GM20431 (cell line): ENCODE measurements around the gene SLC47A1.
"Not testable (repeated sequence)": the region's sequence is repeated elsewhere in the genome, so short reads cannot be mapped to it uniquely, and the experiment has no call there.

Source experiments
- in situ Hi-C: fragments of 300-500 bp; cut with MseI, MboI; formaldehyde crosslinking; loops from one replicate; pipeline ENCODE4 v1.15.0; 2020; ENCODE audit warnings: low sequenced_read_pairs; ENCODE audit not compliant: unreplicated experiment

The SLC47A1 gene

GRCh38 chr17:19551165-19551564 is 17.5 kb downstream of the SLC47A1 start:
- in situ Hi-C loops: no loop called here

- in situ Hi-C loops: no loop called here
Observed at GRCh38 chr17:19551591-19552148, 18.0 kb downstream of the SLC47A1 start.

DNA sequence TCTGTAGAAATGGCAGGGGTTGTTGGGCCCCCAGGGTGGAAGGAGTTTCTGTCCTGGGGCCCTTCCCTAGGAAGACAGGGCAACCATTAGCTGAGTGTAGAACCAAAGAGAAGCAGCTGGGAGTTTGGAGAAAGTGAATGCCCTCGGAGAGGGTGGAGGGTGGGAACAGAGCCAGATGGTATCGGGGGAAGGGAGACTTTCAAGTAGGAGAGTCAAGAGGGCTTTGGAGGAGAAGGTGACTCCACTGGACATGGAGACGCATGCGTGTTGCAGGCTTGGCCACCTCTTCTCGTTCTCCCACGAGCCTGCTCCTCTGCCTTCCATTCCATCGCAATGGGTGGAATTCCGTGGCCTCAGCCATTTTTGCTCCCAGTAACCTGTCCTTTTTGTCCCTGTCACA is 19.4 kb downstream of the SLC47A1 start:
- in situ Hi-C loops: no loop called here

DNA sequence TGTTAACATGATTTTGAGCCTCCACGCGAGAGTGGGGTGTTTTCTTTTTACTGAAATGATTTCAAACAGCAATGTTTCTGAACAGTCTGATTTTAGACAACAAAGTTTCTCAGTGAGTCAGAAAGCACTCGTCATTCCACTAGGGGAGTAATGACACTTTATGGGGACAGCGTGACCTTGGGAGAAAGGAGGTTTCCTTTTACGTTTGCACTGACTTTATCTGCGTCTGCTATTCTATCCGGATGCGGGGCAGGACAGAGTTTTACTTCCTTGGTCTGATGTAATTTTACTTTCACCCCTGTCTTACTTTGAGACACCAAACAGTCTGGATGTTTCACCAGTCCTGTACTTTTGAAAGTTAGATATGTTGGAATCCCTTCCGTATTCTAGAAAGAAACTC is 20.7 kb downstream of the SLC47A1 start:
- in situ Hi-C loops: no loop called here

DNA sequence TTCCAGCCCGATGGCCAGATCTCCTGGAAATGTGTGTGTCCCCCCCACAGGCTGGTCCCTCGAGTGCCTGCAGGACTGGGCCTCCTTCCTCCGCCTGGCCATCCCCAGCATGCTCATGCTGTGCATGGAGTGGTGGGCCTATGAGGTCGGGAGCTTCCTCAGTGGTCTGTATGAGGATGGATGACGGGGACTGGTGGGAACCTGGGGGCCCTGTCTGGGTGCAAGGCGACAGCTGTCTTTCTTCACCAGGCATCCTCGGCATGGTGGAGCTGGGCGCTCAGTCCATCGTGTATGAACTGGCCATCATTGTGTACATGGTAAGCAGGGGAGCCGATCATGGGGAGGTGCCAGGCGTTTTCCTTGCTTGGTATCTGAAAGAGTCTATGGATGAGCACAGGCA is 22.1 kb downstream of the SLC47A1 start:
- in situ Hi-C loops: no loop called here

GRCh38 chr17:19558946-19559345 is 25.3 kb downstream of the SLC47A1 start:
- in situ Hi-C loops: no loop called here

GRCh38 chr17:19561697-19562318 is 28.2 kb downstream of the SLC47A1 start:
- in situ Hi-C loops: no loop called here

DNA sequence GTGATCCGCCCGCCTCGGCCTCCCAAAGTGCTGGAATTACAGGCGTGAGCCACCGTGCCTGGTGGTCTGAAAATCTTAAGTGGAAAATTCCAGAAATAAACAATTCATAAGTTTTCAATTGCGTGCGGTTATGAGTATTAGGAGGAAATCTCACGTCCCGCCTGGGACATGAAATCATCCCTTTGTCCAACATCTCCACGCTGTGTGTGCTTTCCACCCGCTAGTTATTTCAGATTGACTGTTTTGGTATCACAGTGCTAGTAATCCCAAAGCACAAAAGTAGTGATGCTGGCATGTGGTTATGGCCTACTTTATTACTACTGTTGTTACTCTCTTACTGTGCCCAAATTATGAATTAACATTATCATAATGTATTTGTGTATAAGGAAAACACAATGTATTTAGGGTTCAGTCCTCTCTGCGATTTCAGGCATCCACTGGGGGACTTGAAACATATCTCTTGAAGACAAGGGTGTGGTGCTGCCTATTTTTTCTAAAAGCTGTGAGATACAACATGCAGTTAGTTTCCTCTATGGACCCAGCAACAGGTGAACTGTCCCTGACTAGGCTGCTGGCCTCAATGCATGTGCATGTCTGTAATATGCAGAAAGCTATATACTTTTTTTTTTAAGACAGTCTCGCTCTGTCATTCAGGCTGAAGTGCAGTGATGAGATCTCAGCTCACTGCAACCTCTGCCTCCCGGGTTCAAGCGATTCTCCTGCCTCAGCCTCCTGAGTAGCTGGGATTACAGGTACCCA is 32.3 kb downstream of the SLC47A1 start:
- in situ Hi-C loops: no loop called here

DNA sequence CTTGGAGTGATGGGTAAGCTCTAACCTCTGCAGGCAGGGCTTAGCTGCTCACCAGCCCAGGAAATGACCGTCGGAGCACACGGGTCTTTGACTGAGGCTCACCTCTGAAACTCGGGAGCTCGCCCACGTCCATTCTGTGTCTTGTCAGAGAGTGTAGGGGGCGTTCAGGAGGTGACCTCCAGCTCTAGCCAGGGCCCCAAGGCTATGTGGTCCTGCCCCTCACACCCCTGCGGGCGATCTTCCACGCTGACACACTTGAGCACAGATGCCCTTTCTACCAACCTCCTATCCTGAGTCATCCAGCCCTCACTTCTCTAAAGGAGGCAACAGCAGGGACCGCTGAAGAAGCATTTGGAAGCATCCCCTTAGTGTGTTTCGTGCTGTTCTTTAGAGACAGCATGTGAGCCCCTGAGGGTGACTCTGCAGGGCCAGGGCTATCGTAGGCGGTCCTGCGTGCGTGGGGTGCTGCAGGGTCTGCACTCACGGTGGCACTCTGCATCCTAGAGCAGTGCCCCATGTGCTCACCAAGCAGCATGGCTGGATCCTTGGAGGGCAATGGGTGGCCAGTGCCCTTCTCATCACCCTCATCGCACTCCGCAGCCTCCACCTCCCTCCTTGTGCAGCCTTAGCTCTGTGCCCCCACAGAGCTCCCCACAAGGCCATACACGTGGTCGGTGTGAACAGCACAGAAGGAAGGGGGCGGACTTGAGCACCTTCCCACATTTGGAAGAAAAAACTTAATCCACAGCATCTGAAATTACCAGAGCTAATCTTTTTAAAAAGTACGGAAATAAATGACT is 33.8 kb downstream of the SLC47A1 start:
- in situ Hi-C loops: no loop called here

- in situ Hi-C loops: no loop called here
Observed at GRCh38 chr17:19568016-19568350, 34.3 kb downstream of the SLC47A1 start.

DNA sequence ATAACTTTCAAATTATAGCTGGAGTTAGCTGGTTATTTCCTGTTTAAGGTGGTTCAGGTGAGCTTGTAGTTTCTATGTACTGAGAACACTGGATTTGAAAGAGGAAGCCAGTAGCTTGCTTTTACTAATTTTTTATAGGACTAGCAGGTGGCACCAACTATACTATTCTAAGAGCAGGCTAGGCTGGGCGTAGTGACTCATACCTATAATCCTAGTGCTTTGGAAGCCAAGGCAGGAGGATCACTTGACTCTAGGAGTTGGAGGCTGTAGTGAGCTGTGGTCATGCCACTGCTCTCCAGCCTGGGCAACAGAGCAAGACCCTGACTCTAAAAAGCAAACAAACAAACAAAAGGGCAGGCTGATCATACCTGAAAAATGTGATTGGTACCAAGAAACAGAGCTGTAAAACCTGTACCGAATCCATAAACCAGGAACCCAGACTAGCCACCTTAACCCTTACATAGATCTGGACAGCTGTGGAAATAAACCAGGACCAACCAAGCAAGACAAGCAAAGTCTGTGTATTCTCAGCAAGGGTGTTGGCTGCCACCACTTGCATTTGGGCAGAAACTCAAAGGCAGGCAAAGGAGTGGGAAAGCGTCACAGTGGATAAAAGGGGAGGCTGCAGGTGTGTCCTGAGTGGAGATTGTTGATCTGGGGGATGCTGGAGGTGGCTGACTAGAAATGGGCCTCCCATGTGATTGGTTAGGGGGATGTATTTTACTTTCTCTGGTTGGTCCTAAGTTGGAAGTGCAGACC is 36.3 kb downstream of the SLC47A1 start:
- in situ Hi-C loops: no loop called here

DNA sequence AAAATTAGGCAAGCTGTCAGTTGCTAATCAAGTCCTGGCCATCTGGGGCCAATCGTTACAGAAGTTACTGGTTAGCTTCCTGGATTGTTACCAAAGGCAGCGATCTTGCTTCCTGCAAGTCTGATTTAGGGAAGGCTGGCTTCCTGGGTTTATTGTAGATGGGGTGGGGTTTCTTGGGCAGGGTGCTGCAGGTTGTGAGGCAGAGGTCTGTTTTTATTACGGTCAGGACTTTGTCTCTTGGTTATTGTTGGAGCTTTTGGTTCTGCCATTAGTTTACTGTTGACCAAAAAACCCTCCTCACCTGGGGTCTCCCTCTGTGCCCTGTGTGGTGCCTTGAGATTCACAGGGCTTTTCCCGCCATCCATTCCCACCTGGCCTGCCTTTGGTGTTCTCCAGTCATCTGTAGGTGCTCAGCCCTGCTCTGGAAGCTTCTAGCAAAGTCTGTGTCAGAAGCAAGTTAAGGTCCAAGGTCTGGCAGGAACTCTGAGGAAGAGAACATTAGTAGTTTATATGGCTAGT is 36.9 kb downstream of the SLC47A1 start:
- in situ Hi-C loops: no loop called here

GRCh38 chr17:19573075-19573474 is 39.4 kb downstream of the SLC47A1 start:
- in situ Hi-C loops: no loop called here

DNA sequence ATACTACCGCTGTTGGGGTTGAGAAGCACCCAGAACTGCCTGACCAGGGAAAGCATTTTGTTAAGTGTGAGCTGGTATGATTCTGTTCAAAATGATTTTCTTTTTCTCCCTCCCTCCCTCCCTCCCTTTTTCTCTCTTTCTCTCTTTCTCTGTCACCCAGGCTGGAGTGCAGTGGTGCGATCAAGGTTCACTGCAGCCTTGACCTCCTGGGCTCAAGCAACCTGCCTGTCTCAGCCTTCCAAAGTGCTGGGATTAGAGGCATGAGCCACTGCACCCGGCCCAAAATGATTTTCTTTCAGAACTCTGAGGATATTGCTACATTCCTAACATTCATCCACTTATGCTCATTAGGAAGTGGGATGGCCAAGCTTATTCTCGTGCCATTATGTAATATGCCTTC is 41.3 kb downstream of the SLC47A1 start:
- in situ Hi-C loops: no loop called here

DNA sequence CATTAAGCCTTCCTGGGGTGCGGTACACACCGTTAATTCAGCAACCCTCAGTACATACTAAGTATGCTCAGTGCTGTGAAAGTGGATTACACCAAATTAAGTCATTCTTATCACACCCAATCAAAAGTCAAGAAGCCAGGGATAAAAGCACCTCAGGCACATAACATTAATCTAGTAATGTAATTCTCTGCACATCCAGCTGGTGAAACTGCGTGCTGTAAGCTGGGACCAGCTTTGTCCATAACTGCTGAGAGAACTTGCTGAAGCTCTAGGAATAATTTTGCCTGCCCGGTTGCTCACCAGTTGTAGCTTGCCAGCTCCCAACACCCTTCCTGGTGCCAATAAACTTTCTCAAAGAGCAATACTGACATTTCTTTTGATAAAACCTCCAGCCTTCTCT is 44.9 kb downstream of the SLC47A1 start:
- in situ Hi-C loops: no loop called here

DNA sequence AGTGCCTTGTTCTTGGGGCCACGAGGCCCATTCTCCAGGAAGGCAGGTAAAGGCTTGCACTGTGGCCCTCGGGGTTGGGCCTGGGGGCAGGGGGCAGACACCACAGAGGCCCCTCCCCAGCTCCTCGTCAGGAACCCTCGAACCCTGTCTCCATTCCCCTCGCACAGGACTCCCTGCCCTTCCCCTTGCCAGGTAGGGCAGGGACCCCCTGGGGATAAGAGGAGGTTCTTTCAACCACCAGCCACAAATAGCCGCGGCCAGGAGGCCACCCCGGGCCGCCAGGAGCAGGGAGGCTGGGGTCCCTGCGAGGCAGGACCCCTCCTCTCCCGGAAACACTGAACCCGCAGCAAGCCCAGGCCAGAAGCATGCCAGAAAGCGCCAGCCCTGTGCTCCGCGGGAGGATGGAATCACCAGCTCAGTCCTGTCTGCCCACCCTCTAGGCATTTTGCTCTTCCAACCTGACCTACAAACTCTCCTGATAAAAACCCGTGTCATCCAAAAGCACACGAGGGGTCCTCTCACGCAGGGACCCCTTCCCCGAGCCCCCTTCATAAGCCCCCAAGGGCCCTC is 45.6 kb downstream of the SLC47A1 start:
- in situ Hi-C loops: no loop called here

- in situ Hi-C loops: no loop called here
Observed at GRCh38 chr17:19579867-19580565, 46.4 kb downstream of the SLC47A1 start.

DNA sequence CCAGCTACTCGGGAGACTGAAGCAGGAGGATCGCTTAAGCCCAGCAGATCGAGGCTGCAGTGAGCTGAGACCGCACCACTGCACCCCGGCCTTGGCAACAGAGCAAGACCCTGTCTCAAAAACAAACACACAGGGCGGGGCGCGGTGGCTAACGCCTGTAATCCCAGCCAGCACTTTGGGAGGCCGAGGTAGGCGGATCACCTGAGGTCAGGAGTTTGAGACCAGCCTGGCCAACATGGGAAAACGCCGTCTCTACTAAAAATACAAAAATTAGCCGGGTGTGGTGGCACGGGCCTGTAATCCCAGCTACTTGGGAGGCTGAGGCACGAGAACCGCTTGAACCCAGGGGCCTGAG is 46.9 kb downstream of the SLC47A1 start:
- in situ Hi-C loops: not testable (repeated sequence)

- in situ Hi-C loops: not testable (repeated sequence)
Observed at GRCh38 chr17:19582152-19582551, 48.5 kb downstream of the SLC47A1 start.
